HG02610 (cell line): Measurements from ENCODE around the gene MAP3K8.
A peak's percentile ranks its signal among the peaks of the same experiment; 100 is the strongest.

Experiments
- ATAC-seq: cut with Tn5 transposase; IDR thresholded peaks from one replicate; pipeline ENCODE4 v1.9.1; 2021; ENCODE audit warnings: mild to moderate bottlenecking, moderate library complexity; ENCODE audit not compliant: unreplicated experiment

Gene MAP3K8

DNA sequence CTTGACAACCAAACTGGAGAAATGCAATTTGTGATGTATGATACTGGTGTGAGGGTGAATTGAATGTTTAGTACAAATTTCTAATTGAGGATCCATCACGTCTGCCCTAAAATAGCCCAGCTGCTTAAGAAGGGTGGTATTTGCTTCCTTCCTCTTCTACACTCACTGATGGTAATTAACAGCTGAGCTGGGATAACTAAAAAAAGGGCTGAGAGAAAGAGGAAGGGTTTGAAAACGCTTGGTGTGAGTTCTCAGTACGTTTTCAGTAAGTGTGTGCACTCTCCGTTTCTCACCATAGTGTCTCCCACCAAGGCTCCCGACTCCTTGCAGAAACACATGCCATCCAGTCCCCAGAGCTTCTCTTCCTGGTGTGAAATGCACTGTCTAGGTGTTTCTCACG, 54.3 kb downstream of the MAP3K8 start:
- ATAC-seq = no peak

DNA sequence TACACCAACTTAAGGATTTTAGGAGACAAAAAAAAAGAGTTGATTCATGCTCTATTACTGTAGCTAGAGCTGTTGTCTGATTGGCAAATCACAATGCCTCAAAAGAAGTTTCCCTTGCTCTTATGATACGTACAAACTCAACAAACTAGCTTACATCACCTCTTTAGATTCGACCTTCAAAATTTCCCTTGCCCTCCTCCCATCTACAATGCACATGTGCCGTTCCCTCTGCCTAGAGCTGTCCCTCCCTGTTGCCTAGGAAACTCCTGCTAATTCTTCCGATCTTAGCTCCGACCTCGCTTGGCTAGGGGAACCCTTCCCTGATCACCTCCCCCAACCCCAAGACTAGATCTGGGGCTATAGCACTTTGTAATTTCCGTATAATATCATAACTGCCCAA, 55.4 kb downstream of the MAP3K8 start:
- ATAC-seq = no peak

DNA sequence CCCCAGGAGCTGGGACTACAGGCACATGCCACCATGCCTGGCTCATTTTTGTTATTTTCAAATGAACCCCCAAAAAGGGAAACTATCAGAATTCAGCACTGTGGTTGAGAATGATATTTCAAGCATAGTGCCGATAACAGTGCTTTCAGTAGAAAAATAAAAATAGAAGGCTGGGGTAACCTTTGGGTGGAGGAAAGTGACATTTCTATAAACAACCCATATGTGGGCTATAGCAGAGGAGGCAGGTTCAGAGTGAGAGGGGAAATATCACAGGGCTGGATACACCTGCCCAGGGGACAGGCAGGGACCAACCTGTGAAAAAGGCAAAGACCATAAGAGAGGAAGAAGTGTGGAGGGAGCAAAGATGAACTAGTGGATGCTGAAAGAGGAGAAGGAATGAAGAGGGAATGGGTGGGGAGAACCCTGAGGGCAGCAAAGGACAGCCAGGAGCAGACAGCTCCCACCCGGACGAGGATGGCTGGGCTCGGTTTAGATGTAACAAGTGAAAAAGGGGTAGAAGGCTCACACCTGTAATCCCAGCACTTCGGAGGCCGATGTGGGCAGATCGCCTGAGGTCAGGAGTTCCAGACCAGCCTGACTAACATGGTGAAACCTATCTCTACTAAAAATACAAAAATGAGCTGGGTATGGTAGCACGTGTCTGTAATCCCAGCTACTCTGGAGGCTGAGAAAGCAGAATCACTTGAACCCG, 56.5 kb downstream of the MAP3K8 start:
- ATAC-seq = no peak

DNA sequence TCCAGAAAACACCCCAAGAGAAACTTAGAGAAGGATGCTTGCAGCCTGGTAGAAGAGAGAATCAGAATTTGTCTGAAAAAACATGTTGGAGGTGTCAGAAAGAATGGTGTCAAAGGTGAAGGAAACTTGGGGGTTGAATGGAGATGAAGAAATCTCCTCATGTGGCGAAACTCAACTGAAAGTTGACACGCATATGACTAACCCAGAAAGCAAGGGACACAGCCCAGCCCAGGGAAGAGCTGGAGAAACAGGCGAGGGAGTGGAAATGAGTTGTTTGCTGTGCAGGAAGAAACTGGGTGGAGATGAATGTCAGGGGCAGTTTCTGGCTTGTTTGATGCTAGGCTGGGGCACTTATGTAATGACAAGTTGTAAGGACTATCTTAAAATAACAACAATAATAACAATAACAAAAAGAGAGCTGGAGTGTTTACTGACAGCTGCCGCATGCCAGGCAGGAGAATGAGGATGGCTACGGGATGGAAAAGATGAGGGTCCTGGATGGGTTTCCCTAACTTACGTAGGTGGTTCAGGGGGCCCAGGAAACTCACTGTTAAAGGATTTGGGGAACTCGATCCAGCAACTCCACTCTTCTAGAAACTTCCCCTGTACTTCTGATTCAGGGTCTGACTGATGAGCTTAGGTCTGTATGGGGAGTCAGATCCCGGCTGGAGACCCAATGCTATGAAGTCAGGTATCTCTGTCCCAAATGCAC, 57.4 kb downstream of the MAP3K8 start:
- no peak for ATAC-seq

DNA sequence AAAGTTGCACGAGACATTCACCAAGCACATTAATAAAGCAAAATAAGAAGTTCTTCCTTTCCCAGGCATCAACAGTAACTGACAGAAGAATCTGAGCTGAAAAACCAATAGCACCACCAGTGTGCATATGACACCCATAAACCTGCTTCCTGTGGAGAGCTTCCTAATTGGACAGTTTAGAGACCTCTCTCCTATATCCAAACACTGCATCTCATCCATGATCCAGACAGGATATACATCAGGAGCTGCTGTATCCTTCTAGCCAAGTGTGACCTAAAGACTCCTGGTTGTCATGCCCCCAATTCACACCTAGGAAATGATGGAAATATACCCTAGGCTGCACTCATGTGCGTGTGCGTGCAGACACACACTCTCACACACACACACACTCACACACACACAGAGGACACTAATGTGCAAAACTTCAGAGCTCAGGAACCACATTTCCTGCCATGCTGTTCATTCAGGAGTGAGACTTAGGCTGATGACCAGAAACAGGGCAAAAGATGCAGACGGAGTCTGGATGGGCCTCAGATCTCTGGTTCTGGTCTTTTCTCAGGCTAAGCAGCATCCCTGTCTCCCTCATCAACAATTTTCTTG, 58.0 kb downstream of the MAP3K8 start:
- ATAC-seq = no peak

DNA sequence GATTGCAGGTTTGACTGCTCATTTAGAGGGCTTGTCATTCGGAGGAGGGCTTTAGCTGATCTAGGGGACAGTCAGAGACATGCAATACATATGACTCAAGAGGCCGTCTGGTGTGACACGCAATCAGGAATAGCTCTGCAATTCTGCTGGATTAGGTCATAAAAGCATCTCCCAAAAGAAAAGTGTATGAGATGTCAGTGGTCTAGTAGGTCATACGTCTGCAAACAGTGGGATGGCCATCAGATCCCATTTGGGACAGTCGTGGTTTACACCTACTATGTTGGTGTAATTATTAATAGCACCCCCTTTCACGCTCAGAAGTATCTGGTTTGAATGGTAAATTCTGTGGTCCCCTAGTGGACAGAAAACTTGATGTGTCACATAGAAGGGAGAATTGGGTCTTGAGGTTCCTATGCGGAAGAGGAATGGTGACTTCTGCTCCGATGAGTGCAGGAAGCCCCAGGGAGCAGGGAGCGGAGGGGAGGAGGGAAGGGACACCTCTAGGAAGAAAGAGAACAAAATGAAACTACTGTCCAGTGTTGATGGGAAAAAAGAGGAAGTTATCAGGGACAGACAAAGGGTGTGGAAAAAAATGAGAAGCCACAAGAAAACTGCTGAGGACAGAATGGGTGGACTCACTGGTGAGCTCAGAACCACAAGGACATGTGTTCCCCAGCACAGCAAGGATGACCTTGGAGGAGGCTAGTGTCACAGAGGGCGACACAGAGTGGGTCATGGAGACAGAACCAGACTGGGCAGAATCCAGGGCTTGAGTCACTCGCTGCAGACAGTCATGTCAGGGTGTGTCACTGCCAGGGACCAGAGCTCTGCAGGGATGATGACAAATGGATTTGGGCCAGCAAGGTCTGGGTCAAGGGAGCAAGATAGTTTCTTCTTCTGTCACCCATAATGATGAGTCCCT, 59.9 kb downstream of the MAP3K8 start:
- peak; percentile 31 for ATAC-seq

DNA sequence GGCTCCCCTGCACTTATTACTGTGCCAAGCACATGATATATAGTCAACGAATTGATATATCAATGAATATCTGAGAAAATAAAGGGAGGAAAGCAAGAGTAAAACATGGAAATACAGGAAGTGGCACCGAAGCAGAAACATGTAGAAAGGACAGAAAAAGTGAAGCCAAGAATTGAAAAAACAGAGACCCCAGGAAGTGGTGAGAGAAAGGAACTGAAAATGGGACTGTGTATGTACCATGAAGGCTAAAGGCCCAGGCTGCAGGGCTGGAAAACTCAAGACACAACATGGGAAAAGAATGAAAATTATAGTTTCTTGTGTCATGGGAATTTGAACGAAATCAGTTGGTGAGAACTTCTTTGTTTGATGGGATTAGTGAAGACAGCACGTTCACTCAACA, 60.6 kb downstream of the MAP3K8 start:
- no peak for ATAC-seq

DNA sequence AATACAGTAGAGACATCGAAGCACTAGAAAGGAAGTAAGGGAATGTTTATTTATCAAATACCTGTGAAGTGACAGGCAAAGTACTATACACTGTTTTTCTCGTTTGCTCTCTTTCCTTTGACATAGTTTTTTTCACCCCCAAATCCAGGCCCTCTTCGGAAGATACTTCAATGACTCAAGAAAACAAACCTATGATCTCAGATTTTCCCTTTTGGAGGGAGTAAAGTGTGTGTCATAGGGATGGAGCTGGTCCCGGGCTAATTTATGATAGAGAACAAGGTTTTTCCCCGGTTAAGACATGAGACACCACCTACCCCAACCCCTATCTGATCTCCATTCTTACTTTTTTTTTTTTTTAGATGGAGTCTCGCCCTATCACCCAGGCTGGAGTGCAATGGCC, 61.7 kb downstream of the MAP3K8 start:
- no peak for ATAC-seq

DNA sequence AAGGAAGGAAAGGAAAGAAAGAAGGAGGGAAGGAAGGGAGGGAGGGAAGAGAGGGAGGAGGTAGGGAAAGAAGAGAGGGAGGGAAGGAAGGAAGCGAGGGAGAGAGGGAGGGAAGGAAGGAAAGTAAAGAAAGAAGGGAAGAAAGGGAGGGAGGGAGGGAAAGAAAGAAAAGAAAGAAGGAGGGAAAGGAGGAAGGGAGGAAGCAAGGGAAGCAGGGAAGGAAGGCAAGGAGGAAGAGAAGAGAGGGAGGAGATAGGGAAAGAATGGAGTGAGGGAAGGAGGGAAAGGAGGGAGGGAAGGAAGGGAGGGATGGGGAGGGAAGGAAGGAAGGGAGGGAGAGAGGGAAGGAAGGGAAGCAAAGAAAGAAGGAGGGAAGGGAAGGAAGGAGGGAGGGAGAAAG, 65.8 kb downstream of the MAP3K8 start:
- no peak for ATAC-seq

DNA sequence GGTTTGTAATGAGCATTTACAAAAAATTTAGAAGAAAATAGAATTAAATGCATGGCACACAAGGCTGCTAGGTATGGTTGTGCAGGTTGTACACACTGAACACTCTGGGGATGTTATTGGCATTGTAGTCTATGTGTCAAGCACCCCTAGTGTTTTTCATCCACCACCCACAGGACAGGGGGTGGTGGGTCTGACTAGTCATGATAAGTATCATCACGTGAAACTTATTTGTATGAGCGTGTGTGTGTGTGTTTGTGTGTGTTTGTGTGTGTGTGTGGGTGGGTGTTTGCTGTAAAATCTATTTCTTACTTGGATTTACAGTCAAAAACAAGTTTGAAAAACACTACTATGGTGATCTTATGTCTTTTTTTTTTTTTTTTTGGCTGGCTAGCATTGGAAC, 66.5 kb downstream of the MAP3K8 start:
- no peak for ATAC-seq

DNA sequence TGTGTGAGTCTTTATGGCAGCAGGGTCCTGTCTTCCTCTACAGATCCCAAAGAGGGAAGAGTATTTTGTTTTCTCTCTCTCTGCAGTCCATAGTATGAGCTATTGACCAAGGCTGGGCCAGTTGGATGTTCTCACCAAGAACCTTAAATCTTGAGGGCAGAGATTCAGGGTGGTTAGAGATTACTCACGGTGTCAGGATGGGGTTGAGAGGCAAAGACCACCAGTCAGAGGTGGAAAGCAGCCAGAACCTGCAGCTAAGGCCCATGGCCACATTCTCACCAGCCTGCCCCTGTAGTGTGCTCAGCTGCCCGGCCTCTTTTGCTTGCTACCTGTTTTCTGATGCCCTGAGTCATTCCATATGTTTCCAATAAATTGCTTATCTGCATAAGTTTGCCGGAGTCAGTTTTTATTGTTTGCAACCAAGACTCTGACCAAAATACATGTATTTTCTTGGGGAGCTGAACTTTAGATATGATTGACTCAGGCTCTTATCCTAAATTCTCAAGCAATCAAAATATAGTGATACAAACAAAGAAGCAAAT, 67.0 kb downstream of the MAP3K8 start:
- ATAC-seq = no peak

DNA sequence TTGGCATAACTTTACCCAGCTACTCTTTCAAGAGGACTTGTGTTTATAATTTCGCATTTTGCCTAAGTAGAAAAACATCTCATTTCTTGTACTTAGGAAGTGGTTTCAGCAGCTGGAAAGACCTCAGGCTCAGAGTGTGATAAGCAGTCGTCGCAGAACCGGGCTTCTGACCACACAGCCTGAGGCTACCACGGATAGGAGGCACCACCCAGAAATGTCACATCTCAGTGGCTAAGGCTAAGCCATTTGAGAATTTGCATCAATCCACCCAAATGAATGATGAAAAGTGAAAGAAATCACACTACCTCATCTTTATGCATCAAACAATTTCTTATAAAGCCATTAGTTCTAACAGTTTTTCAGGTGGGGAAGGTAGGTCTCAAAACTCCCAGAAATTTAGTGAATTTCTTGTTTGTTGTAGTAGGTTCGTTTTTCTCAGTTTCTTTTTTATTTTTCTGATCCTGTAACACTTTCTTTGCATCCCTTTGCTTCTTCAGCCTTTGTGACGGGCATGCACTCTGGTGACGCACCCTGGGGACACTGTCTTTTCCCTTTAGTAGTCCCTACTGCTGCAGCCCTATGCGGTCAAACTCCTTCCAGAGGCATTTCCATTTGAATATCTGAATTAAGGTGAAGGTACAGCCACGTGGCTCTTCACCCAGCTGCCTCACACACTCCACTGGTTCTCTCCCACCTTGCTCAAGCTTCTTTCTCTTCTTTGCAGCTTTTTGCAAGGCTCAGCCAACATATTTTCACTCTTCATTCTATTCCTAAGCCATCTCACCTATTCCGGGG, 68.5 kb downstream of the MAP3K8 start:
- peak; percentile 68 for ATAC-seq

DNA sequence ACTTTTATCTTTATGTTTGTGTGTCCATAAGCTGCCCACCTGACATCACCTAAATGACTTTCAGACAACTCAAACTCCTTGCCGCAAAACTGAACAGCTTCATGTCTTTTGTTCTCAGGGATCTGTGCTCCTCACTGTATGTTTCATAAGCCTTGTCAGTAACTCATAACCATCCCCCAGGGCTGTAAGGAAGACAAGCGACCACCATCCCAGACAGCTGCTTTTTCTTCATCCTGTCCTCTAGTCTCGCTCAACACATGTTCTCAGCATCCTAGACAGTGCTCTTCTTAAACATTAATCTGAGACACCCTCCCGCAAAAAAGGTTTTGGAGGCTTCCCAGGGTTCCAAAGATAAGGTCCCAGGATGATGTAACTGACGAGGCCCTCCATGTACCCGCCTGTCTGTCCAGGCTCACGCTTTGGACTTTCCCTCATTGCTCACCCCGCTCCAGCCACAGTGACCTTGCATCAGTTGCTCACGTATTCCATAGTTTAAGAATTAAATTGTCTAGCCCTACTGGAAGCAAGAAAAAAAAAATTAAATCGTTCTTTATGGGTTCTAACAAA, 69.8 kb downstream of the MAP3K8 start:
- no peak for ATAC-seq

DNA sequence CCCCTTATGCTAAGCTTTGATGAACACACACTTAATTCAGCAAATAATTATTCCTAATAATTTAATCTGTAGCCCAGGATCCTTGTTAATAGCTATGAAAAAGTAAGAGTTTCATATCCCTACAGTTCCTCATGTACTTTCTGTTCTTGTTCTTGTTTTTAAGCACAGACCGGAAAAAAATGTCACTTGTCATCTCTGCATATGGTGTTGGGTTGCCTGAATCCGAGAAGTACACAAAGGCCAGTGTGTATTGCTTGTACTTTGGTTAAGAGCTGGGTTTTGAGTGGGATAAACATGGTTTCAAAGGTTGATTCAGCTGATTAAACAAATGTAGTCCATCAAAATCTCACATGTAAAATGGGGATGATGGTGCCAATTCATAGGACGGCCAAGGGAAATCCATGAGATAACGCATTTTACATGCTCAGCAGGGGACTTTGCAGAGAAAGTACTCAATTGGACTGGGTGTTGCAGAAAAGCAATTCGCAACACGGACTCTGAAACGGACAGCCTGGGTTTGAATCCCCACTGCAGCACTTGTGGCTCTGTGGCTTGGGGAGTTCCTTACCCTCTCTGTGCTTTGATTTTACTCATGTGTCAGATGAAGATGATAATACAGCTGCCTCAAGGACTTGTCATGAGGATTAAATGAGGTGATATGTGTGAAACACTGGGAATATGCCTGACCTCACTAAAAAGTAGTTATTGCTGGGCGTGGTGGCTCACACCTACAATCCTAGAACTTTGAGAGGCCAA, 71.7 kb downstream of the MAP3K8 start:
- no peak for ATAC-seq

DNA sequence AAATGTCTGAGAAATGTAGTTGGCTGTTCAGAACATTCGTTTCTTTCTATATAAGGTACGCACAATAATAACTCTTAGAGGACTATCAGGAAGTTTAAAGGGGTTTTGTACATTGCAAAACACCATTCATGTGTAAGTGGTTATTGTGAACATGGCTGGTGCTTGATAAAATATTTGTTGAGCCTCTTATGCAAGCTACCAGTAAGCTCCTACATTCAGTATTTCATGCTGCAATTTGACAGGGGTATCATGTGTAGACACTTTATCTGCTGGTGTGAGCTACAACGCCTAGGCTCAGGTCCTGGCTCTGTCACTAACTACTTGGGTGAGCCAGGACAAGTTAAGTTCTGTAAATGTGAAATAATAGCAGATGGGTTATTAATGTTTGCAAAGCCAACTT, 75.5 kb downstream of the MAP3K8 start:
- ATAC-seq = no peak

DNA sequence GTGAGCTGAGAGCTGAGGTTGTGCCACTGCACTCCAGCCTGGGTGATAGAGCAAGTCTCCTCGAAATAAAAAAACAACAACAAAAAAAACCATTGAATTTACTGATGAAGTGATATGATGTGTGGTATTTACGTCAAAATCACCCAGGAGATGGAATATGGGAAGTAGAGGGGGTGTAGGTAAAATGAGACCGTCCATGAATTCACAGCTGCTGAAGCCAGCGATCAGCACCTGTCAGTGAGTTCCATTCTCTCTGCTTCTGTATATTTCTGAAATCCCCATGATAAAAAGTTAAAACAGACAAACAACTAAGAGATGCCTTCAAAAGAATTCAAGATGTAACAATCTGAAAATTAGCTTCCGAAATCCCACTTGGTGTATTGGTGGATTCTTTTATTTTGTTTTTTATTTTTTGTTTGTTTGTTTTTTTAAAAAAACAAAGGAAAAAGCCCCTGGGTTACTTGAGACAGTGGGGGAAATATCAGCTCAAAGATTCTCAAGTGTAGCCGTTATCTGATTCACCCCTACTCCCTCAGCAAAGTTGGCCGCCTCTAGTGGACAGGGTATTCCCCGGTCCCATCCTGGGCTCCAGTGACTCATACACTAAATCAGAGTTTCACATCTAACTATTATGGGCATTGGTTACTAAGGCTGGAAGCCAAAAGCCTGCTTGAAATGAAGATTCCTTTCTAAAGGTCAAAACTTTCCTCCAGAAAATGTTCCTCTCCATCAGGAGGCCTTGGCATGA, 76.4 kb downstream of the MAP3K8 start:
- ATAC-seq = peak; percentile 90

DNA sequence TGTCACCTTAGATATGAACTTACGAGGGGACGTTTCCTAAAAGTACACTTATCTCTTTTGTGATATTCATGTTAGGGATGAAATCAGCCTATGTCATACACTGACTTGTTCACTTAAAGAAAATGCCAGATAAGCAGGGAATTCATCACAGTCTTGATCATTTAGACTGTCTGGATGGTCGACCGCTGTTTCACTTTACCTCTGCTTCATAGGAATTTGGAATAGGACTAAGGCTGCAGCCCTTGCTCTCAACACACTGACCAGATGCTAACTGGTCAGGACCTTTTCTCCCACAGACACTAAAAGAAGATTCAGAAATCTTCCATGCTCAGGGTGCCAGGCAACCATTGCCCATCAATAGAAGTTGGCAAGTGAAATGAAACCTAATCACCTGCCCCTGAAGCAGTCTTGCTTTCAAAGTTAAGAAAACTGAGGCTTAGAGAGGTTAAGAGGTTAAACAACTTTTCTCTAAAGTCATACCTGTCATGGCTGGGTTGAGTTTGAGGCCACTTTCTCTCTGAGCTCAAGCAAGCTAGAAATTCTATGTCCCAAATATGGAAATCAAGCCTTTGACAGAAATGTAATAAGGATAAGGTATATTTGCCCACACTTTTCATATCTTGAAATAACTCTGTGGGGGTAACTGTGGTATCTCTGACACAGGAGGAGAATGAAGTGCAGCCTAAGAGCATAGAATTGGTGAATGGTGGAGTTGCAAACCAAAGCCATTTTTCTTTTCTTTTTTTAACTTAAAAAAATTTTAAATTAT, 77.1 kb downstream of the MAP3K8 start:
- peak; percentile 35 for ATAC-seq
